NCI-H226 (cell line): ENCODE measurements around the gene UNC5C.

Source experiments
- DNase-seq: peaks from one replicate; pipeline ENCODE4 v3.0.0-alpha.2; 2015

The UNC5C gene

DNA sequence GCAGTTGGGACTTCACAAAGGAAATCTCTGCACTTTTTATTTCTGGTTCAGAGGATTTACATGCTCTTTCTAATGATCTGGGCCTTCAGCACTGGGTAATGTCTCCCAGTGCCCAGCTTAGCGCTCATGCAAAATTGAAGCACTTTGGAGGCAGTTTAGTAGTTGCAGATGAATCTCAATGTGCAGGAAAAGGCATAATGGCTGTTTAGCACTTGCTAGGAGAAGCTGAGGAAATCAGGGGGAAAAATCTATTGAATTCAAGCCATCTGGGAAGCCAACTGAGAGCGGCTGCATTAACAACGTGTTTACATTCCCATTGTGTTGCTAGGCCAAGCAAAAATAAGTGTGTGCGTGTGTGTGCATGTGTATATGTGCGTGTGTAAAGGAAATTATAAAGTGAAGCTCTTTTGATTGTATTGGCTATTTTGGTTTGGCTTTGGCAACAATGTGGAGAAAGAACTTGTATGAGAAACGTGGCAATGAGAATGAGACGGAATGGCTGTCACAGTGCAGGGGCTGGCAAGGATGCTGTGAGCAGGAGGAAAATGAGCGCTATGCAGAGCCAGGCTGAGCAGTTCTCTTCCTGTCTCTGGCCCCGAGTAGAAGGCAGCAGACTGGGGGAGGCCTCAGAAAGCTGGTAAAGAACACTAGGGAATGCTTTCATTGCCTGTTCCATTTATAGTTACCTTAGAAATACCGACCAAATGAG, 231.5 kb downstream of the UNC5C start:
- no peak for DNase-seq

DNA sequence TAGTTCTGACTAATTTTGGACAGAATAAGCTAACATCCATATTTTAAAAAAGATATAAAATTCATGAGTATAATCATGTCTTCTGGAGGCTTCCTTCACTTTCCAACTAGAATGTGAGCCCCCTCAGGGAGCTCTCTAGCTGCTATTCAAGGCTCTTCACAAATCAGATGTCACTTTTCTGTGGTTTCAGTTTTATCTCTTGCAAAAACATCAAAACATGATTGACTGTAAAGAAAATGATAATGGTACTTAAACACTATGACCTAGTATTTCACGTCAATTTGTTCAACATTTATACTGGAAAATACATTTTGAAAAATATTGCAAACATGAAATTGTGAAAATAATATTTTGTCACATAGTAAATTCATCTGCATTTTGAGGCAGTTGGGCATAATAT, 234.2 kb downstream of the UNC5C start:
- DNase-seq: no peak

DNA sequence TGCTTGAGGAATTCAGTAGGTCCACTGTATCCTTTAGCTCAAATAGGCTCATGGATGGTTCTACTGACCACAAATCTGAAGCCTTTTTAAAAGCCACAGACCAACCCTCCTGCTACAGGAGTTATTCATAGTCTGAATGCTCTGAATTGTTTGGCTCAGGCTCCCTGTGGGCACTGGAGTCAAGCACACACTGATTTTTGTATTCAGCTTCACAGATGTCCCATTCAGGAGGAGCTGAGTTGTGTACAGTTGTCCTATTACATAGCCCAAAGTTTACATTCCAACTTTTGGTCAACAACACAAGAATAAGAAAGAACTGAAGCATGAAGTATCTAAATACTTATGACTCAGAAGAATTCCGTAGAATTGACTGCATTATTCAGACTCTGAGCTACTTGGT, 243.9 kb downstream of the UNC5C start:
- DNase-seq: peak; percentile 49

DNA sequence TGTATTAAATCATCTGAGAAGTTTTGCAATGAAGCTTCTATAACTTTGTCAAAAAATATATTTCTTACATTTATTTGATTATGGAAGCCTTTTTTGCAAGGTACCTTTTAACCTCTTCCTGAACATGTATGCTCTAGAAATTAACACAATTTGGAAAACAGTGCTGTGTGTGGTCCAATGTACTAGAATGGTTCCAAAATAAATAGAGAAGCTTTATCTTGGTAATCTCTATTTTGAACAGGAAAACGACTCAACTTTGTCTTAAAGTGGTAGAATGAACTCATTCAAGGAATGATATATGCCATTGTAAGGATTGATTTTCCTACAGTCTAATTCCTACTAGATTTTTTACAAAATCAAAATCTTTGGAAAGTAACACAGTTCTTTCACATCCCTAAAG, 248.5 kb downstream of the UNC5C start:
- DNase-seq: no peak

DNA sequence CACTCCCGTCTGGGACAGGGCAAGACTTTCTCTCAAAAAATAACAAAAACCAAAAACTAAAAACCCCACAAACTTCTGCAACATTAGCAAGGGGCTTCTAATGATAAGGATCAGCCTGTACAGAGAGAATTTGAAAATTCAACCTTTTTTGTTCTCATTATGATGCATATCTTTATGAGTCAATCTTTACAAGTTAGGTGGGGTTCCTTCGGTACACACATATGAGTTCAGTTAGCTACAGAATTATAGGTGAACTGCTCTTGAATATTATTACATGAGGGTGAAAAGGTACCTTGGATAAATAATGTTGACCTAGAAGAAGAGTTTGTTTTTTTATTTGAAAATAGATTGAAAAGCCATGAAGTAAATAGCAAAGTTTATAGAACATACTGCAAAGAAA, 252.7 kb downstream of the UNC5C start:
- no peak for DNase-seq

DNA sequence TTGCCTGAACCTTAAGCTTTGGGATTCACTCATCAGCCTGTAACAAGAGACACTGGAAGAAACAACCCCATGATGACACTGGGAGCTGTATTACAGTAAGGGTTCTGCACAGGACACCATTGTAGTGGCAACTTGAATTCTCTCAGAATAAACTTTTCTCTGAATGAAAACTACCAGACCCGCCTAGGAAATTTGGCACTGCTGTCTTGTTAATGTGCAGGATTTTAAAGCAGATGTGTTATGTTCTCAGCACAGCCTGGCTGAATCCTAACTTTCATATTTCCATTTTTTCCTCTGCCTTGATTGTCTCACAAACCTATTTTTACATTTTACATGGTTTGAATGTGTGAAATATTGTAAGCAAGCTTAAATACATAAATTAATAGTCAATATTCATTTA, 253.6 kb downstream of the UNC5C start:
- no peak for DNase-seq

DNA sequence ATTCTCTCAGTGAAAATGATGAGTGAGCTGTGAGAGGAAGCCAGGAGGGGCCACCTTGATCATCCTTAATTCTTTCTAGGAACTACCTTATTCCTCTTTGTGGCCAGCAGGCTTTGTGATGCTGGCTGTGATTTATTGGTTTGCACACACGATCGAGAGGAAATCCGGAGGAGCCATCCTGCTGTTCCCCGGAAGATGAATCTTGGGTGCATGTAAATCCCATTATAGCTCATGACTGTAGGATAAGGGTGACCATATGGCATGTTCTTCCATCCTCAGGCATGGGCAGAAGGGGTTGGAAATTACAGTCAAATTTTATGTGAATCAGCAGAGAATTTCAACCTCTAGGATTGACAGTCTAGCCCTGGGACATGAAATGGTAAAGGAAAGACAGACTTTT, 254.5 kb downstream of the UNC5C start:
- no peak for DNase-seq

DNA sequence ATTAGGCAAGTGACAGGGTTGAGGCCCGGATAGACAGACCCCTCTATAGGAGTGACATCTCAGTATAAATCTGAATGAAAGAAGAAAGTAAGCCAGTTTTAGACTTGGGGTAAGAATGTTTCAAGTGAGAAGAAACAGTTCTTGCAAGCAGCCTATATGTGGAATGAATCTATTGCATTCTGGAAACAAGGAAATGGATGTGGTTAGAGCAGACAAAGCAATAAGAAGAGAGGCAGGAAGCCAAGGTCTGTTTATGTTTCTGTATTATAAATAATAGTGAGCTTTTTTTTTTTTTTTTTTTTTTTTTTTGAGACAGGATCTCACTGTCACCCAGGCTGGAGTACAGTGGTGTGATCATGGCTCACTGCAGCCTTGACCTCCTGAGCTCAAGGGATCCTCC, 255.8 kb downstream of the UNC5C start:
- peak; percentile 16 for DNase-seq

DNA sequence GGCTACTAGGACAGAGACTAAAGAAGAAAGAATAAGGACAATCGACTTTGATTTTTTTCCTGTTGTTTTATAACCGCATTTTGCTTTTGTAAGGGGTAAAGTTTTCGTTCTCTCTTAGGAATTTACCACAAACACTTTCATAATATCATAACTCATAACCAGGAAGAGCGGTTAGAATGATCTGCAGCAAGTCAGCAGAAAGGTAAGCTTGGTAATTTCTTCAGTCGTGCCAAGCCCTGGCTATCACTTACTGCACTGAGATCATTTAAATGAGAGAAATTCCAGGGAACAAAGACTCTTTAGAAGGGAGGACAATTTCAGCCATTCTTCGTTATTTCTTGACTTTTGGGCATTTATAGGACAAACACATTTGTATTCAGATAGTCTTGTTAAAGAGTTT, 258.1 kb downstream of the UNC5C start:
- peak; percentile 83 for DNase-seq

DNA sequence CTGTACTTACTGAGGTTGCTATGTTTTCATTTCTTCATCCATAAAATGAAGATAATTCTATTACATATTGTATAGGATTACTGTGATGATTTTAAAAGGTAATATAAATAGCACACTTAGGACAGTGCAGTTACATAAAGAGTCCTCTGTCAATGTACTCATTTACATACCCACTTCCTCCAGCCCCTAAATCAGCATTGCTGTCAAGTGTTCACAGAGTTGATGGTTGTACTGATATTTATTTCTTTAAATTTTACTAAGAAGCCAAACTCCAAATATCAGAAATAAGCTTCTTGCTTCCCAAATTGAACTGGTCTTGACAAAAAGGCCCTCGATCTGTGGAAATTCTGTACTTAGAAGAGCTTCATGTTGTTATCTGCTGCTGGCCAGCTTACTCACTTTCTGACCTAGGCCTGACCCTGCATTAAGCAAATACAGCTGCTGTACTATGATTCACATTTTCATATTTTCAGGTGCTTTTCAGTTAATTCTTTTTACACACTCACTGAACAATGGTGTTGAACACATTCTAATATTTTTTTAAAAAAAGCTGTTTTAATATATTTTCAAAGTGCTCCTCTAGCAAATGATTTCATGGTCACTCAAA, 259.6 kb downstream of the UNC5C start:
- peak; percentile 70 for DNase-seq

DNA sequence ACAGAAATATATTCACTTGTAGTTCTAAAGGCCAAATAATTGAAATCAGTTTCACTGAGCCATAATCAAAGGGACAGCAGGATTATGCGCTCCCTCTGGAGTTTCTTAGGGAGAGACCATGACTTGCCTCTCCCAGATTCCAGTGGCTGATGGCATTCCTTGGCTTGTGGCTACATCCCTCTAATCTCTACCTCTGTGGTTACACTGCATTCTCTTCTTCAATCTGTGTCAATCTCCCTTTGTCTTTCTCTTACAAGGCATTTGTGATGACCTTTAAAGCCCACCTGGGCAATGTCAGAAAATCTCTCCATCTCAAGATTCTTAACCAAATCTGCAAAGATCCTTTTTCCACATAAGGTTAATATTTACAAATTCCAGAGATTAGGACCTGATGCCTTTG, 260.2 kb downstream of the UNC5C start:
- peak; percentile 17 for DNase-seq

DNA sequence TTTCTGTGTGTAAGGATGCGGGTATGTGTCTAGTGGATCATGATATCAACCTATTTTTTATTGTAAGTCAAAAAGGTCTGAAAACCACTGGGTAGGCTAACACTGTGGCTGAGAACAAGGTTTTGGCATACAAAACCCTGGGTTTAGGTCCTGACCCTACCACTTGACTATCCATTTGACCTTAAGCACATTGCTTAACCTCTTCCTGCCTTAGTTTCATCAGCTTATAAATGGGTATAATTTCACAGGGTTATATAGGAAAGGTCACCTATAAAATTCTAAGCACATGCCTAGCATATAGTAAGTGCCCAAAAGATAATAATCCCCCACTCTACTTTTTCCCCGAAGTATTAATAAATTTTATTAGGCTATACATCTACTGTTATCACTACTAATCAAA, 263.0 kb downstream of the UNC5C start:
- no peak for DNase-seq

DNA sequence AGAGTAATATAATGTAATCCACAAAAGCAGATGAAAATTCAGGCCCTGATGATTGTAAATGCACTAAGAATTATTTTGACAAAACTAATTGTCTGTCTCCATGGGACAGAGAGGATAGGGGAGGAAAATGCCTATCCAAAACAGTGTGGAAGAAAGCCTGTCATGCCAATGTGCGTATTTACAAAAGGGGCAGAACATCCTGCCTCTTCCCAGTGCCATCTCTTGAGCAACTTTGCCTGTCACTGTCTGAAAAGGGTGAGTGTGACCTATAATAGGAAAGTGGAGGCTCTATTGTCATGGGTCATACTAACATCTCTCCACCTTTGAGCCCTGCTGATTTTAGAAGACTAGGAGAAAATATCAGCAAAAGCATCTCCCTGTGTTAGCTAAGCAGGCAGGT, 264.1 kb downstream of the UNC5C start:
- DNase-seq: no peak

DNA sequence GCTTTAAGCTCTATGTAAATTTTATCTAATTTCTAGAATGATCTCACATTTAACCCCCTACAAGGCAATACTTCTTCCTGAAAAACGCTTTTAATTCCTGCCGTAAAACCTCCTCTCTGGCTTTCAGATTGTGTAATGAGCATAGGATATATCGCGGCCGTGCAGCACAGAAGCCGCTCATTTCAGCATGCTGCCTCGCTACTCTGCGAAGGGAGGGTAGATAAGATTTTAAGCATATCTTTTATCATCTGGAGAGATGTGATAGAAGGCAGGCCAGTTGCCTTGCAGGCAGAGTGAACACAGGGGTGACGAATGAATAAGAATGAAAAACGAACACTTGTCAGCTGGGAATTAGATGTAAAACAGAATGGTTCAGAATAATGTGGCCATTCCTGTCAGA, 265.5 kb downstream of the UNC5C start:
- peak; percentile 69 for DNase-seq

DNA sequence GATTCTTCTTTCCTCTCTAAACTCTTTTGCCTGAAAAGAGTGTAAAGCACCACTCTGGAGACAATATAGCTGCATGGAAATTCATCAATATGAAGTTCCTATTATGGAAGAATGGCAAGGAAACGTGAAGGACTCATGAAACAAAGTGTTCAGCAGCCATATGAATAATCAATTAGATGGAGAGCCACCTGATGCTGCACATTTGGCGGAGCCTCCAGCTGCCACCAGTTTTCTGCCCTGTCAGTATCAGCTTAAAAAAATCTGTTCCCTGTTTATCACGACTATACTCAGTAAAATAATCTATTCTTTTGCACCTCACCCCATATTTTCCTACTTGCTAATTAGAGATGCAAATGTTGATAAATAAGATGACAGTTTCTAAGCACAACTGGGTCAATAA, 276.0 kb downstream of the UNC5C start:
- DNase-seq: no peak

DNA sequence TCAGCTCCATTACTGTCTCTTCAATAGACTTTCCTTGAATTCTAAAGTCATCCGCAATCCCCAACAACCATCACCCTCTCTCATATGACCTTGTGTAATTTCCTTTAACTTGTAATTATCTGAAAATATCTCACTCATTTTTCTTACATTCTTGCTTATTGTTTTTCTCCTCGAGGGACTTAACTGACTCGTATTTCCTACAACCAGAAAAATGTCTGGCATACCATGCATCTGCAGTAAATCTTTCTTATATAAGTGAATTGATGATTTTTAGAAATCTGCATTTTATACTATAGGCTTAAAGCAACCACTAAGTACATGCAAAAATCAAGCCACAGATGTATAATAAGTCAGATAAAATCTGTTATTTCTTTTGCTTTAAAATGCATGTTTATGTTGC, 276.7 kb downstream of the UNC5C start:
- DNase-seq: no peak

DNA sequence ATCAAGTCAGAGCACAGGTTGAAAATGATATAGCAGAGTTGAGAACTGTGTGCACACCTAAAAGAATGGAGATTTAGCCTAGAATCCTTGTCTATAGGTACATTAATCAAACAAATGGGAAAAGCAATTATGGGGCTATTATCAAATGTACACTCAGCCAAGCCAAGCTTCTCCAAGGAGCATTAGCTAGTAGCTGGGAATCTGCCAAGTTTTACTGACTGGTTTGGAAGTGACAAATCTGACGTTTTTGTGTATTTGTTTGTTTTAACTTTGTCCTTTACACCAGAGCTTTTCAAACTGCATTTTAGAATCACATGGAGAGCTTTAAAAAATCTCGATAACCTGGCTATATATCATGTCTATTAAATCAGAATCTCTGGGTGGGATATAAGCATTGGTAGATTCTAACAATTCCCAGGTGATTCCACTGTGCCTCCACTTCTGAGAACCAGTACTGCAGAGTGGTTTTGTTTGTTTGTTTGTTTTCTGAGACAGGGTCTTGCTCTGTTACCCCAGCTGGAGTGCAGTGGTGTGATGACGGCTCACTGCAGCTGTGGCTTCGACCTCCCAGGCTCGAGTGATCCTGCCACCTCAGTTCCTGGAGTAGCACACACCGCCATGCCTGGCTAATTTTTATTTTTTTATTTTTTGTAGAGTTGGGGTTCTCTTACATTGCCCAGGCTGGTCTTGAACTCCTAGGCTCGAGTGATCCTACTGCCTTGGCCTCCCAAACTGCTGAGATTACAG, 279.8 kb downstream of the UNC5C start:
- DNase-seq: no peak

DNA sequence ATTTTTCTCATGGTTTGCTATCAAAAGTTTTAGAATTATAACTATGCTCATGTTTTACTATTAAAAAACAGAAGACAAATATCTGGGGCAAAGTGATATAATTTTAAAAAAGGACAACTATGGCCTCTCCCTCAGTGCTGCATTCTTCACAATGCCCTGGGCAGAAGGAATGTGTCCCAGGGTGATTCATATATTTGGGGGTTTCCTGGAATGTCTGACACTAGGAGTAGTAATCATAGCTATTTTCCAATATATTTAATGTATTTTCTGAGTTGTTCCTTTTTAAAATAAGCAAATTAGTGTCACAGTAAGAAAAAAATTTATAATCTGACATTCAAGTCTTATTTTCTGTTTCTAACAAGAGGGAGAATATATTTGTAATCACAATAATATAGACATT, 281.7 kb downstream of the UNC5C start:
- DNase-seq: peak; percentile 56

DNA sequence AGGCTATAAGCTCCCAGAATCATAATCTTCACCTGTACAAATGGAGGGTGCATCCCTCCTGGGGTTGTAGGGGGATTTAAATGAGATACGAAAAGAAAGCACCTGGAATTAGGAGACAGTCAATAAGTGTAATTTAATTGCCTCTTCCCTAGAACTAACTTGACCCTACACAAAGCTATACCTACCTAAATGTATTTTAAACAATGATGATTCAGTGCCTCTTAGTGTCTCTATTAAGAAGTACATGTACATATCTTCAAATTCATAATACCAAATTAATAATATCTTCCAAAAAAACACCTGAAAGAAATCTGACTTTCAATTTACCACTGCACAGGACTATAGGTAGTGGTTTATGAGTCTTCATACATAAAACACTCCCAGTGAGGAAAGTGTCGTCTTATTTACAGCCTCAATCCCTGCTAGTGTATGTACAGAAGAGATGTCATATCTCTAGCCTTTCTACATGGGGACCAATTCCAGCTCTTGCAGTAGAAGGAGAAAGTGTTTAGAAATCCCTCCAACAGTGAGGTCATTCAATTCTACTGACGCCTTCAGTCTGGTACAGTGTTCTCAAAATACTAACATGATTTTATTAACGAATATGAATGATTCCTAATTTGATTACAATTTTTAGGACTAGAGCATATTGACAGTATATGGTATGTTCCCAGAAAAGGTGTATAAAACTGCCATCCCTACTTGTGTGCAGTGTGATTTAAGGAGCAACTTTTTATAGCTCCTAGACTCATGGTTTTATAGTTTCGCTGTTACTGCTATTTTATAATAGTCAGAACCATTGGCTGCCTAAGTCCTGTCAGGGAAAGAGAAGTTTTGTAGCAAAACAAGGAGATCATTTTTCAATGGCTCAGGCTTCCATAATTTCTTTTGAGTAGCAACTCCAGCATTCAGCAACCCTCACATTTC, 282.7 kb downstream of the UNC5C start:
- DNase-seq: no peak

DNA sequence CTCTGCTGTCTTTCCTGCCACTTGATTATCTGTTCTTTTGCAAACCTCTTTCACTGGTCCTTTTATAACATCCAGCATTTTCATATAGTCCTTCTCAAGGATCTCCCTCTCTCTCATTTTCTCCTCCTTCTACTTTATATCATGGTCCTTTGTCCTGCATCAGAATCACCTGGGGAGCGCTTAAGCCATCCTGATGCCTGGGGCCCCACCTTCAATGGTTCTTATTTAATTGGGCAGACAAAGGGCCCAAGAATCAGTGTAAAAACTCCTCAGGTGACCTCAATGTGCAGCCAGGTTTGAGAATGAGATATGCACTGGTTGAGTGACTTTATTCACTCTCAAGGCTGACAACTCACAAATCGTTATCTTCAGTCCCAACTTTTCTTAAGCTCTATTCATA, 283.9 kb downstream of the UNC5C start:
- no peak for DNase-seq

DNA sequence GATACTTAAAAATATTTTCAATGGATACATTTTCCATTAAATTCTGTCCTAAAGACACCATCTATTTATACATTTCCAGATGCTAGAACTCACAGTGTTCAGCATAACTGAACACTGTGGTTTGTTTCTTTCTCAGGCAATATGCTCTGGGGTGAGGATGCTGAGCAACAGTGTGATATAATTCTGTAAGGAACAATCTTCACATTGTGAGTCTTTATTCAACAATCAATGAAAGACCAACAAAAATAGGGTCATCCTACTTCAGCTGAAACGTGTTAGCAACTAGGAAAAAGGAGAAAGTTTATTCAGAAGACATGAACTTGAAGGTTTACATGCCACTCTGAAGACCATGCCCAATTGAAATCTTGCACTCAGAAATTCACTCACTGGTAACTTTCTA, 284.8 kb downstream of the UNC5C start:
- no peak for DNase-seq

DNA sequence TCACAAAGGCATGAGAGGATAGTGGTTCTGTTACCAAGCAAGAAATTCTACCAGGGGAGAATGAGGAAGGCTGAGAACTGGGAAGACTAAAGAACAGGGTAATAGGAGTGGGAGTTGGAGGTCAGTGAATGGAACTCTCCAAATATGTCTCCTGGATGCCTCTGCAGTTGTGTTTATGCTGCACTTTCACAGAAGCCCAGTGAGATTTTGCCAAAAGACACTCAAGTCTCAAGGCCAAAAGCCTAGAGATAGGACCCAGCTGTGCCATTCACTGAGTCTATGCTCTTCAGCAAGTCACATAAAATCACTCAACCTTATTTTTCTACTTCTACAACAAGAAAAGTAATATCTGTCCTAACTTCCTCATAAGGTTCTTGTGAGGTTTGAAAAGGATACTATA, 285.4 kb downstream of the UNC5C start:
- no peak for DNase-seq

DNA sequence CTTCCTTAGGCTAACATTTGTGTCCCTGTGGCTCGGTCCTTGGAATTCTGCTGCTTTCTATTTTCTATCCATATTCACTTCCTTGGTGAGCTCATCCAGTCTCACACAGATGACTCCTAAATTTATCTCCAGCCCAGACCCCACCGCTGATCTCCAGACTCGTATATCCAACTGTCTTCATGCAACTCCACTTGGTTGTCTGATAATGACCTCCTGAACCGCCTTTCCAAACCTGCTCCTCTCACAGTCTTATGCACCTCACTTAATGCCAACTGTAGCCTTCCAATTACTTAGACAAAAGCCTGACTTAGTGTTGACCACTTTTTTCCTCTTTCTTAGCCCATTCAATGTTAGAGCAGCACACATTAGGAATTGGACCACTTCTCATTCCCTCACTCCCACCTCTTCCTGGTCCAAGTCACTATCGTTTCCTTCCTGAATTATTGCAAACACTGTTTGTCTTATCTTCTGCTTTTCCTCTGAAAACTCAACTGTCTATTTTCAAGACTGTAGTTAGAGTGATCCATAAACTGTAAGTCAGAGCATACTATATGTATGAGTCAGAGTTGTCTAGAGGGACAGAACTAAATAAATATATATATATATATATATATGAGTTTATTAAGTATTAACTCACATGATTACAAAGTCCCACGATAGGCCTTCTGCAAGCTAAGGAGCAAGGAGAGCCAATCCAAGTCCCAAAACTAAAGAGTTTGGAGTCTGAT, 292.5 kb downstream of the UNC5C start:
- no peak for DNase-seq
